Heart right ventricle (tissue), 16 donors: ENCODE measurements around the gene NFATC2IP. TPM values are rescaled to one million over a fixed set of nuclear protein-coding genes. Genes with fewer than 3 reads are reported as not detected.

Experiments
- ATAC-seq, 8 donors: fragments of 200-7000 bp; cut with Tn5 transposase; one replicate each; pipeline ENCODE4 v1.9.1; 2020; ENCODE audit warnings: mild to moderate bottlenecking in 8 of 8, moderate library complexity in 8 of 8, moderate number of reproducible peaks in 1 of 8
- DNase-seq, 2 donors: peaks; one replicate each; pipeline ENCODE4 v3.0.0-alpha.2; 2020
- H3K27ac ChIP-seq, 10 donors: fragments of 200-600 bp; sonication (generic) in 2 of 10; one replicate each; pipeline versions ENCODE4 v1.5.0 to v1.8.0; 2020 to 2022; ENCODE audit warnings: mild to moderate bottlenecking in 3 of 10
- H3K27me3 ChIP-seq, 7 donors: fragments of 200-600 bp; one replicate each; pipeline ENCODE4 v1.8.0; 2021 to 2022; ENCODE audit warnings: mild to moderate bottlenecking in 2 of 7
- H3K36me3 ChIP-seq, 9 donors: fragments of 200-600 bp; sonication (generic) in 1 of 9; one replicate each; pipeline versions ENCODE4 v1.5.0 to v1.8.0; 2020 to 2022; ENCODE audit warnings: mild to moderate bottlenecking in 2 of 9
- H3K4me1 ChIP-seq, 9 donors: fragments of 200-600 bp; sonication (generic) in 1 of 9; one replicate each; pipeline versions ENCODE4 v1.5.0 to v1.8.0; 2020 to 2022; ENCODE audit warnings: mild to moderate bottlenecking in 4 of 9
- H3K4me3 ChIP-seq, 10 donors: fragments of 200-600 bp; sonication (generic) in 2 of 10; one replicate each; pipeline versions ENCODE4 v1.5.0 to v1.8.0; 2020 to 2022; ENCODE audit warnings: mild to moderate bottlenecking in 7 of 10, moderate library complexity in 2 of 10
- H3K9me3 ChIP-seq, 11 donors: fragments of 200-600 bp in 10 of 11; sonication (generic) in 2 of 11; one replicate each; pipeline versions ENCODE4 v1.5.0 to v1.8.0; 2013 to 2022; ENCODE audit warnings: mild to moderate bottlenecking in 2 of 11, control low read depth in 1 of 11, moderate library complexity in 1 of 11
- WGBS, 2 donors: extraction: QIAGEN DNeasy Blood & Tissue Kit; methylation state at CpG; one replicate each; pipeline ENCODE4 v1.1.7; 2013; ENCODE audit warnings: inconsistent platforms in 1 of 2; 5-methylcytosine and 5-hydroxymethylcytosine counted together
- intact Hi-C, 10 donors: fragments of 100-400 bp; cut with DNase I; formaldehyde crosslinking; loops; one replicate each; pipeline versions ENCODE4 v1.11.1 to v1.14.2; 2022
- polyA plus RNA-seq, 2 donors: library from polyadenylated mRNA; stranded (reverse); fragments of 200-250 nt; gene quantifications; one replicate each; pipeline ENCODE4 v1.2.3, GENCODE V29; 2013
- total RNA-seq, 10 donors: library from RNA; stranded (reverse); fragmentation: NEBNext Ultra II Directional in 3 of 10; extraction: Animal tissue kit (Norgen Biotek cat#: 25700) in 3 of 10; gene quantifications; one replicate each; pipeline versions ENCODE4 v1.2.1 to v1.2.4, GENCODE V29; 2021 to 2023
- TF ChIP-seq, protein P1 (sequence below), 9 donors: fragments of 200-600 bp; sonication (generic) in 2 of 9; IDR thresholded peaks; one replicate each; pipeline versions ENCODE4 v1.5.0 to v1.8.0; 2021 to 2022; ENCODE audit warnings: antibody characterized with exemption in 9 of 9, mild to moderate bottlenecking in 5 of 9, moderate library complexity in 1 of 9
- donor health status: Arrhythmogenic right ventricular cardiomyopathy.
- donor health status: ischemic (EF 13 %, LVEDD 7.1; RV severe dilation, severe dysfunction).
- donor health status: healthy with polysubstance abuse.
- donor health status: DM: no; HTN: yes; CAD: no.
- donor health status: DM: no; HTN: no; CAD: no.
- donor health status: ischemic (EF 25% LVEDD 6.9; RV normal size, moderate dysfunction).
- donor health status: ischemic (EF 25% LVEDD 5.7; RV mildly dilated, moderate dysfunction).
- donor health status: healthy.
- donor health status: DM: yes; HTN: yes; CAD: no.
- donor health status: Ischemic cardiomyopathy.
- donor health status: ischemic (EF 35%, LVEDD 5.7; RV mildly dilated, moderate dysfunction).
- donor health status: nonischemic (EF 11% LVEDD 7.7; RV severe dilation, severe dysfunction).
- donor health status: DM: yes; HTN: yes; CAD: no.
- donor health status: PGD.
- donor health status: ischemic (EF 29% LVEDD 5.4; RV normal size, mild dysfunction).
- donor health status: nonischemic (EF 23%, LVEDD 6.1; RV moderate dilation, normal function).

The NFATC2IP gene
- total and polyA plus RNA-seq, 12 donors: 13.8 to 24.4 (median 17.0) TPM

DNA sequence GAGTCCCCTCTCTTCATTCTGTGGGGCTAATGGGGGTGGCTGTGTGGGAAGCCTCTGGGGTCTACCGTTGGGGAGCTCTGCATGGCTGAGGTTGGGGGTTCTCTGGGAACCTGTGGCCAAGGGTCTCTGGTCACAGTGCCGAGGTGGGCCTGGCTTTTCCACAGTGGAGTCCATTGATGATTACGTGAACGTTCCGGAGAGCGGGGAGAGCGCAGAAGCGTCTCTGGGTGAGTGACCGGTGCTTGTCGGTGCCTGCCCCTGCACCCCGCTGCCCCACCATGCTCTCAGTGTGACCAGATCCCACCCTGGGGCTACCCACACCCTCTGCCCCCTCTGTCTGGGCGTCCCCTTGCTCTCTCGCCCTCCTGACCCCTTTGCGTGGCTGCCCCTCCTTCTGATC lies 38.6 kb downstream of the NFATC2IP start:
- Histone ChIP-seq H3K9me3 (peaks cover 0 to 11% (median 8%) of the 10 kb centered on the region in 11 donors), H3K27me3 (no peaks in the 10 kb centered on the region), H3K4me1 (peaks cover 0 to 8% (median 0%) of the 10 kb centered on the region in 9 donors), H3K27ac (no peak overlapping the region), H3K4me3 (no peak overlapping the region), H3K36me3 (peaks cover 0 to 54% (median 3%) of the 10 kb centered on the region in 9 donors)
- DNase-seq: no peak
- WGBS, 2 donors: 94 to 95% methylated on average over 12 to 14 of the region's 14 CpGs
- intact Hi-C loops: no loop called here
- peak in 1 of 8 donors; percentile 17 for ATAC-seq
- TF ChIP-seq, protein P1, sequence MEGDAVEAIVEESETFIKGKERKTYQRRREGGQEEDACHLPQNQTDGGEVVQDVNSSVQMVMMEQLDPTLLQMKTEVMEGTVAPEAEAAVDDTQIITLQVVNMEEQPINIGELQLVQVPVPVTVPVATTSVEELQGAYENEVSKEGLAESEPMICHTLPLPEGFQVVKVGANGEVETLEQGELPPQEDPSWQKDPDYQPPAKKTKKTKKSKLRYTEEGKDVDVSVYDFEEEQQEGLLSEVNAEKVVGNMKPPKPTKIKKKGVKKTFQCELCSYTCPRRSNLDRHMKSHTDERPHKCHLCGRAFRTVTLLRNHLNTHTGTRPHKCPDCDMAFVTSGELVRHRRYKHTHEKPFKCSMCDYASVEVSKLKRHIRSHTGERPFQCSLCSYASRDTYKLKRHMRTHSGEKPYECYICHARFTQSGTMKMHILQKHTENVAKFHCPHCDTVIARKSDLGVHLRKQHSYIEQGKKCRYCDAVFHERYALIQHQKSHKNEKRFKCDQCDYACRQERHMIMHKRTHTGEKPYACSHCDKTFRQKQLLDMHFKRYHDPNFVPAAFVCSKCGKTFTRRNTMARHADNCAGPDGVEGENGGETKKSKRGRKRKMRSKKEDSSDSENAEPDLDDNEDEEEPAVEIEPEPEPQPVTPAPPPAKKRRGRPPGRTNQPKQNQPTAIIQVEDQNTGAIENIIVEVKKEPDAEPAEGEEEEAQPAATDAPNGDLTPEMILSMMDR (IDR thresholded peaks at IDR 0.05): no peak

DNA sequence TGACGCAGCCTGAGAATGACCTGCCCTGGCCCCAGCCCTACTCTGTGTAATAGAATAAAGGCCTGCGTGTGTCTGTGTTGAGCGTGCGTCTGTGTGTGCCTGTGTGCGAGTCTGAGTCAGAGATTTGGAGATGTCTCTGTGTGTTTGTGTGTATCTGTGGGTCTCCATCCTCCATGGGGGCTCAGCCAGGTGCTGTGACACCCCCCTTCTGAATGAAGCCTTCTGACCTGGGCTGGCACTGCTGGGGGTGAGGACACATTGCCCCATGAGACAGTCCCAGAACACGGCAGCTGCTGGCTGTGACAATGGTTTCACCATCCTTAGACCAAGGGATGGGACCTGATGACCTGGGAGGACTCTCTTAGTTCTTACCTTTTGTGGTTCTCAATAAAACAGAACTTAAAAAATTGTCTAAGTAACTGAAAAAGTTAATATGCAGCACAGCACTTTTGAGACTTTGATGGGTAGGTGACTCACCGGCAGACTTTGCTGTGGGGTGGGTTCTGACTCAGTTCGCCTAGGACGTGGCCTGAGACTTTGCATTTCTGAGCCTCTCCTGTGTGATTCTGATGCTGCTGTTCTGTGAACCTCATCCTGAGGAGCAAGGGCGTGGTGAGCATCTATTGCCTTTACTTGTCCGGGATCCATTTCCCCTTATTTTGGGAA lies 39.8 kb downstream of the NFATC2IP start:
- Histone ChIP-seq H3K27ac (no peak overlapping the region), H3K4me1 (no peaks in the 10 kb centered on the region), H3K36me3 (peaks cover 0 to 43% (median 0%) of the 10 kb centered on the region in 9 donors), H3K9me3 (peaks cover 0 to 11% (median 8%) of the 10 kb centered on the region in 11 donors), H3K27me3 (no peaks in the 10 kb centered on the region), H3K4me3 (no peak overlapping the region)
- no peak for DNase-seq
- ATAC-seq: peak in 2 of 8 donors; percentile 10 to 26
- TF ChIP-seq, protein P1 (IDR thresholded peaks at IDR 0.05): no peak
- intact Hi-C loops: no loop called here
- WGBS, 2 donors: 94% methylated on average over 11 of the region's 11 CpGs

DNA sequence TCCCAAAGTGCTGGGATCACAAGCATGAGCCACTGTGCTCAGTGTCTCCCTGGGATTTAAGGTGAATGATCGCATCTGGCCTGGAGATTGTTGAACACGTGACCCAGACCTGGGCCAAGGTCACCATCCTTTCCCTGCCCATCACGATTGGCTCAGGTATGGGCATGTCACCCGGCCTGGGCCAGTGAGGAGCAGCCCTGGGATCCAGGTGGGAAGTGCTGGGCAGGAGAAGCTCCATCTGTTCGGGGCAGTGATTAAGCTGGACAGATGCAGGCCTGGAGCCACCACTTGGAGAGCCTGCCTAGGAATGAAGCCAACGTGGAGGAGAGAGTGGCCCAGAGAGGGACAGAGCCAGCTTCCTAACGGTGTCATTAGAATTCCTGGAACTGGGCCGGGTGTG lies 41.0 kb downstream of the NFATC2IP start:
- no peaks in the 10 kb centered on the region for H3K4me1 ChIP-seq
- peaks cover 0 to 9% (median 7%) of the 10 kb centered on the region in 11 donors for H3K9me3 ChIP-seq
- peaks cover 0 to 32% (median 0%) of the 10 kb centered on the region in 9 donors for H3K36me3 ChIP-seq
- ATAC-seq (peak in 1 of 8 donors; percentile 55), DNase-seq (no peak)
- H3K27me3 ChIP-seq: no peaks in the 10 kb centered on the region
- no peak overlapping the region for H3K4me3 ChIP-seq
- no peak overlapping the region for H3K27ac ChIP-seq
- intact Hi-C loops: no loop called here
- 61 to 75% methylated on average over 8 of the region's 8 CpGs for WGBS, 2 donors
- TF ChIP-seq, protein P1 (IDR thresholded peaks at IDR 0.05): no peak

DNA sequence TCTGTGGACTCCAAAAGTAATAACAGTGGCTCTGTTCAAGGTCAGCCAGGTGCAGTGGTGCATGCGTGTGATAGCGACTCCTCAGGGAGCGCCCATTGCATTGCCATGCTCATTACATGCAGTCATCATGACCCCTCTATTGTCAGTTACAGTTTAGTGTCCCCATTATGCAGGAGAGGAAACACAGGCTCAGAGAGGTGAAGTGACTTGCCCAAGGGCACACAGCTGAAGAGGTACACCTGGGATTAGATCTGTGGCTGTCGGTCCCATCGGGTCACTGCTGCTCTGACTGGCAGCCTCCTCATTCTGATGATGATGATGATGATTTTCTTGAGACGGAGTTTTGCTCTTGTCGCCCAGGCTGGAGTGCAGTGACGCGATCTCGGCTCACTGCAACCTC lies 41.8 kb downstream of the NFATC2IP start:
- 92 to 96% methylated on average over 10 of the region's 10 CpGs for WGBS, 2 donors
- peaks cover 0 to 24% (median 0%) of the 10 kb centered on the region in 9 donors for H3K36me3 ChIP-seq
- H3K27me3 ChIP-seq: no peaks in the 10 kb centered on the region
- no peak overlapping the region for H3K27ac ChIP-seq
- intact Hi-C loops: no loop called here
- no peak overlapping the region for H3K4me3 ChIP-seq
- no peak for DNase-seq
- peaks cover 0 to under 1% (median 0%) of the 10 kb centered on the region in 11 donors for H3K9me3 ChIP-seq
- TF ChIP-seq, protein P1 (IDR thresholded peaks at IDR 0.05): no peak
- ATAC-seq: no peak
- H3K4me1 ChIP-seq: no peaks in the 10 kb centered on the region
